Ectodermal cell (in vitro differentiated cells): Measurements from ENCODE around the gene TGFBR2.

ENCODE experiments used
- H3K27ac ChIP-seq: 2 replicates; pipeline ENCODE4 v1.7.0; 2013; ENCODE audit warnings: mild to moderate bottlenecking, low read depth, low read length; ENCODE audit not compliant: insufficient read depth, poor library complexity, severe bottlenecking
- H3K27me3 ChIP-seq: 2 replicates; pipeline ENCODE4 v1.7.0; 2013; ENCODE audit warnings: mild to moderate bottlenecking, low read length; ENCODE audit not compliant: insufficient read depth, control insufficient read depth, poor library complexity, severe bottlenecking
- H3K36me3 ChIP-seq: one replicate; pipeline ENCODE4 v1.7.0; 2013; ENCODE audit warnings: low read length; ENCODE audit not compliant: control insufficient read depth, insufficient read depth
- H3K4me1 ChIP-seq: one replicate; pipeline ENCODE4 v1.7.0; 2013; ENCODE audit warnings: low read length; ENCODE audit not compliant: control insufficient read depth, insufficient read depth
- H3K4me3 ChIP-seq: 2 replicates; pipeline ENCODE4 v1.7.0; 2013; ENCODE audit warnings: low read depth, low read length, control low read depth; ENCODE audit not compliant: insufficient read depth
- H3K9me3 ChIP-seq: 2 replicates; pipeline ENCODE4 v1.7.0; 2013; ENCODE audit warnings: mild to moderate bottlenecking, low read length, moderate library complexity; ENCODE audit not compliant: control insufficient read depth
- WGBS, 2 experiments: methylation state at CpG; one replicate each; pipeline ENCODE4 v1.1.7; 2013; ENCODE audit warnings: missing lambda C conversion rate in 2 of 2; 5-methylcytosine and 5-hydroxymethylcytosine counted together

TGFBR2 gene

GRCh38 chr3:30692498-30693130, 86.2 kb downstream of the TGFBR2 start:
- Histone ChIP-seq H3K27ac (no peak overlapping the region), H3K9me3 (no peaks in the 10 kb centered on the region)

GRCh38 chr3:30693470-30694120, 87.2 kb downstream of the TGFBR2 start:
- Histone ChIP-seq H3K4me1 (no peaks in the 10 kb centered on the region), H3K4me3 (no peak overlapping the region), H3K36me3 (no peaks in the 10 kb centered on the region), H3K27ac (no peak overlapping the region), H3K9me3 (no peaks in the 10 kb centered on the region), H3K27me3 (no peaks in the 10 kb centered on the region)
- 0 to 4% methylated on average over 2 of the region's 2 CpGs for WGBS, 2 experiments

More at GRCh38 chr3:30692498-30693130, 86.2 kb downstream of the TGFBR2 start:
- H3K4me3 ChIP-seq = no peak overlapping the region
- no peaks in the 10 kb centered on the region for H3K27me3 ChIP-seq
- H3K36me3 ChIP-seq = no peaks in the 10 kb centered on the region
- no peaks in the 10 kb centered on the region for H3K4me1 ChIP-seq
- WGBS, 2 experiments = 92 to 95% methylated on average over 3 of the region's 3 CpGs

- H3K9me3 ChIP-seq = no peaks in the 10 kb centered on the region
- no peak overlapping the region for H3K4me3 ChIP-seq
- WGBS, 2 experiments = 72 to 73% methylated on average over 3 of the region's 3 CpGs
Measured at GRCh38 chr3:30694148-30694547, 87.7 kb downstream of the TGFBR2 start.

GRCh38 chr3:30694668-30695067, 88.3 kb downstream of the TGFBR2 start:
- Histone ChIP-seq H3K4me3 (no peak overlapping the region), H3K36me3 (no peaks in the 10 kb centered on the region), H3K4me1 (no peaks in the 10 kb centered on the region), H3K9me3 (no peaks in the 10 kb centered on the region), H3K27ac (no peak overlapping the region), H3K27me3 (no peaks in the 10 kb centered on the region)
- WGBS, 2 experiments = 86 to 90% methylated on average over 2 to 3 of the region's 3 CpGs

More at GRCh38 chr3:30694148-30694547, 87.7 kb downstream of the TGFBR2 start:
- H3K36me3 ChIP-seq = no peaks in the 10 kb centered on the region
- H3K27me3 ChIP-seq = no peaks in the 10 kb centered on the region
- H3K27ac ChIP-seq = no peak overlapping the region
- no peaks in the 10 kb centered on the region for H3K4me1 ChIP-seq

GRCh38 chr3:30695302-30696061, 89.1 kb downstream of the TGFBR2 start:
- Histone ChIP-seq H3K4me1 (no peaks in the 10 kb centered on the region), H3K27ac (no peak overlapping the region), H3K27me3 (no peaks in the 10 kb centered on the region), H3K36me3 (no peaks in the 10 kb centered on the region), H3K4me3 (no peak overlapping the region), H3K9me3 (no peaks in the 10 kb centered on the region)
- 90 to 92% methylated on average over 6 of the region's 6 CpGs for WGBS, 2 experiments

- no peaks in the 10 kb centered on the region for H3K9me3 ChIP-seq
- no peaks in the 10 kb centered on the region for H3K27me3 ChIP-seq
- no peak overlapping the region for H3K27ac ChIP-seq
- H3K36me3 ChIP-seq = no peaks in the 10 kb centered on the region
- no peaks in the 10 kb centered on the region for H3K4me1 ChIP-seq
- no peak overlapping the region for H3K4me3 ChIP-seq
- 69 to 72% methylated on average over 3 of the region's 3 CpGs for WGBS, 2 experiments
Measured at GRCh38 chr3:30696403-30696819, 90.0 kb downstream of the TGFBR2 start.

- Histone ChIP-seq H3K27ac (no peak overlapping the region), H3K9me3 (no peaks in the 10 kb centered on the region), H3K4me1 (no peaks in the 10 kb centered on the region), H3K27me3 (no peaks in the 10 kb centered on the region), H3K4me3 (no peak overlapping the region), H3K36me3 (no peaks in the 10 kb centered on the region)
- WGBS, 2 experiments = 86 to 91% methylated on average over 2 of the region's 2 CpGs
Measured at GRCh38 chr3:30696896-30697295, 90.5 kb downstream of the TGFBR2 start.

- no peaks in the 10 kb centered on the region for H3K27me3 ChIP-seq
- WGBS, 2 experiments = 46 to 51% methylated on average over 2 of the region's 2 CpGs
- no peaks in the 10 kb centered on the region for H3K4me1 ChIP-seq
- no peaks in the 10 kb centered on the region for H3K36me3 ChIP-seq
- H3K27ac ChIP-seq = no peak overlapping the region
- H3K4me3 ChIP-seq = no peak overlapping the region
- H3K9me3 ChIP-seq = no peaks in the 10 kb centered on the region
Measured at GRCh38 chr3:30698549-30698948, 92.1 kb downstream of the TGFBR2 start.

- Histone ChIP-seq H3K4me1 (no peaks in the 10 kb centered on the region), H3K27me3 (no peaks in the 10 kb centered on the region), H3K36me3 (no peaks in the 10 kb centered on the region), H3K27ac (no peak overlapping the region), H3K9me3 (no peaks in the 10 kb centered on the region), H3K4me3 (no peak overlapping the region)
- 92 to 98% methylated on average over 4 of the region's 4 CpGs for WGBS, 2 experiments
Measured at GRCh38 chr3:30699927-30700326, 93.5 kb downstream of the TGFBR2 start.

GRCh38 chr3:30700702-30701321, 94.4 kb downstream of the TGFBR2 start:
- H3K27ac ChIP-seq = no peak overlapping the region
- H3K36me3 ChIP-seq = no peaks in the 10 kb centered on the region
- H3K9me3 ChIP-seq = no peaks in the 10 kb centered on the region
- 92 to 97% methylated on average over 3 of the region's 3 CpGs for WGBS, 2 experiments
- H3K4me3 ChIP-seq = no peak overlapping the region
- no peaks in the 10 kb centered on the region for H3K27me3 ChIP-seq
- no peaks in the 10 kb centered on the region for H3K4me1 ChIP-seq
